IMR-90 (cell line): ENCODE data around the gene CLASRP.

Experiments used
- BHLHE40 ChIP-seq: fragments of 150-350 bp; IDR thresholded peaks from 2 replicates; pipeline ENCODE4 v1.6.1; 2016; ENCODE audit warnings: mild to moderate bottlenecking, low read depth, low read length
- CHD1 ChIP-seq: IDR thresholded peaks from 2 replicates; pipeline ENCODE4 v1.6.1; 2012; ENCODE audit warnings: low read depth, low read length, improper control_type of control experiment
- FOS ChIP-seq: fragments of 150-350 bp; IDR thresholded peaks from 2 replicates; pipeline ENCODE4 v1.6.1; 2016; ENCODE audit warnings: low read depth, low read length
- MAFK ChIP-seq: IDR thresholded peaks from 2 replicates; pipeline ENCODE4 v1.6.1; 2012; ENCODE audit warnings: low read depth, low read length, improper control_type of control experiment
- MXI1 ChIP-seq: IDR thresholded peaks from 2 replicates; pipeline ENCODE4 v1.6.1; 2012; ENCODE audit warnings: low read depth, mild to moderate bottlenecking, low read length, moderate library complexity, borderline replicate concordance
- NFE2L2 ChIP-seq: fragments of 150-350 bp; IDR thresholded peaks from 2 replicates; pipeline ENCODE4 v1.6.1; 2016; ENCODE audit warnings: low read depth, mild to moderate bottlenecking, low read length
- POLR2A ChIP-seq: IDR thresholded peaks from 2 replicates; pipeline ENCODE4 v1.6.1; 2012; ENCODE audit warnings: mild to moderate bottlenecking, low read depth, low read length
- RAD21 ChIP-seq: IDR thresholded peaks from 2 replicates; pipeline ENCODE4 v1.6.1; 2012; ENCODE audit warnings: low read length, improper control_type of control experiment
- SMC3 ChIP-seq: fragments of 150-350 bp; IDR thresholded peaks from 2 replicates; pipeline ENCODE4 v1.6.1; 2016; ENCODE audit warnings: low read depth, mild to moderate bottlenecking, antibody characterized with exemption, low read length, moderate library complexity
- TF ChIP-seq, protein P1 (sequence below): conservative IDR thresholded peaks from 2 replicates; pipeline ENCODE4 v1.5.1; 2012; ENCODE audit warnings: mild to moderate bottlenecking, low read depth, low read length, improper control_type of control experiment
- TF ChIP-seq, protein P2 (sequence below): fragments of 150-350 bp; IDR thresholded peaks from 2 replicates; pipeline ENCODE4 v1.6.1; 2017; ENCODE audit warnings: mild to moderate bottlenecking, antibody characterized with exemption, low read length, low read depth

DNA sequence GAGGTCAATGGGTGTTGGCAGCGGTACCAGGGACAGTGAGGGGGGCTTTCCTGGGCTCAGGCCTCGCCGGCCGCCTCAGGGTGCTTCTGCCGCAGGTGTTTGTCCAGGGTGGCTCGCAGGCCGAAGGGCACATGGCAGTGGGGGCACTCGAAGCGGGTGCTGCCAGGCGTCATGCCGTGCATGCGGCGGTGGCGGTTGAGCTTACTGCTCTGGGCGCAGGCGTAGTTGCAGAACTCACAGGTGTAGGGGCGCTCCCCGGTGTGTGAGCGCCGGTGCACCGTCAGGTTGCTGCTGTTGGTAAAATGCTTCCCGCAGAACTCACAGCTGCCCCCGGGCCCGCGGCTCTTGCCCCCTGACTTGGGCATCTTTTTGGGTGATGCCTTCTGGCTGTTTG, 32.7 kb downstream of the CLASRP start:
- TF ChIP-seq, protein P1, sequence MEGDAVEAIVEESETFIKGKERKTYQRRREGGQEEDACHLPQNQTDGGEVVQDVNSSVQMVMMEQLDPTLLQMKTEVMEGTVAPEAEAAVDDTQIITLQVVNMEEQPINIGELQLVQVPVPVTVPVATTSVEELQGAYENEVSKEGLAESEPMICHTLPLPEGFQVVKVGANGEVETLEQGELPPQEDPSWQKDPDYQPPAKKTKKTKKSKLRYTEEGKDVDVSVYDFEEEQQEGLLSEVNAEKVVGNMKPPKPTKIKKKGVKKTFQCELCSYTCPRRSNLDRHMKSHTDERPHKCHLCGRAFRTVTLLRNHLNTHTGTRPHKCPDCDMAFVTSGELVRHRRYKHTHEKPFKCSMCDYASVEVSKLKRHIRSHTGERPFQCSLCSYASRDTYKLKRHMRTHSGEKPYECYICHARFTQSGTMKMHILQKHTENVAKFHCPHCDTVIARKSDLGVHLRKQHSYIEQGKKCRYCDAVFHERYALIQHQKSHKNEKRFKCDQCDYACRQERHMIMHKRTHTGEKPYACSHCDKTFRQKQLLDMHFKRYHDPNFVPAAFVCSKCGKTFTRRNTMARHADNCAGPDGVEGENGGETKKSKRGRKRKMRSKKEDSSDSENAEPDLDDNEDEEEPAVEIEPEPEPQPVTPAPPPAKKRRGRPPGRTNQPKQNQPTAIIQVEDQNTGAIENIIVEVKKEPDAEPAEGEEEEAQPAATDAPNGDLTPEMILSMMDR: no peak
- TF ChIP-seq FOS (no peak), MXI1 (no peak), MAFK (no peak), POLR2A (no peak), SMC3 (no peak), RAD21 (no peak), BHLHE40 (no peak), NFE2L2 (no peak), CHD1 (no peak)
- TF ChIP-seq, protein P2, sequence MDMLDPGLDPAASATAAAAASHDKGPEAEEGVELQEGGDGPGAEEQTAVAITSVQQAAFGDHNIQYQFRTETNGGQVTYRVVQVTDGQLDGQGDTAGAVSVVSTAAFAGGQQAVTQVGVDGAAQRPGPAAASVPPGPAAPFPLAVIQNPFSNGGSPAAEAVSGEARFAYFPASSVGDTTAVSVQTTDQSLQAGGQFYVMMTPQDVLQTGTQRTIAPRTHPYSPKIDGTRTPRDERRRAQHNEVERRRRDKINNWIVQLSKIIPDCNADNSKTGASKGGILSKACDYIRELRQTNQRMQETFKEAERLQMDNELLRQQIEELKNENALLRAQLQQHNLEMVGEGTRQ: no peak
